ENCODE measurements around the gene SLC34A3.

The SLC34A3 gene

GRCh38 chr9:137198051-137198901 lies 32.4 kb upstream of the SLC34A3 start:
- no peak for DNase-seq

- no peak for DNase-seq
Measured at GRCh38 chr9:137198902-137199283, 31.8 kb upstream of the SLC34A3 start.

GRCh38 chr9:137199411-137200121 lies 31.1 kb upstream of the SLC34A3 start:
- DNase-seq, result no peak

GRCh38 chr9:137200311-137201204 lies 30.1 kb upstream of the SLC34A3 start, which contains the start of gene TPRN:
Gene TPRN (minus strand): TSS chr9:137200741. CDS start chr9:137200711, 30 bp downstream.
- peak; percentile 99 for DNase-seq

- DNase-seq, result no peak
Measured at GRCh38 chr9:137201205-137201868, 29.4 kb upstream of the SLC34A3 start.

- DNase-seq, result no peak
Measured at GRCh38 chr9:137202966-137203365, 27.7 kb upstream of the SLC34A3 start.

- DNase-seq, result no peak
Measured at GRCh38 chr9:137204731-137205125, 26.0 kb upstream of the SLC34A3 start.

- peak; percentile 78 for DNase-seq
Measured at GRCh38 chr9:137205126-137206069, 25.3 kb upstream of the SLC34A3 start, which contains the start of the genes NDOR1 and TMEM203. Gene NDOR1 (plus strand): TSS chr9:137205700. CDS start chr9:137205778, 78 bp downstream. Gene TMEM203 (minus strand): TSS chr9:137205648. CDS start chr9:137205414, 234 bp downstream.

- DNase-seq, result no peak
Measured at GRCh38 chr9:137206602-137207001, 24.1 kb upstream of the SLC34A3 start.

- DNase-seq, result no peak
Measured at GRCh38 chr9:137211532-137211931, 19.2 kb upstream of the SLC34A3 start.

- no peak for DNase-seq
Measured at GRCh38 chr9:137212520-137212919, 18.2 kb upstream of the SLC34A3 start.

- DNase-seq, result no peak
Measured at GRCh38 chr9:137213160-137214060, 17.3 kb upstream of the SLC34A3 start.

- no peak for DNase-seq
Measured at GRCh38 chr9:137214620-137215019, 16.1 kb upstream of the SLC34A3 start.

- no peak for DNase-seq
Measured at GRCh38 chr9:137215196-137215986, 15.3 kb upstream of the SLC34A3 start.

- no peak for DNase-seq
Measured at GRCh38 chr9:137216188-137216965, 14.3 kb upstream of the SLC34A3 start.

GRCh38 chr9:137217276-137218211 lies 13.2 kb upstream of the SLC34A3 start:
- no peak for DNase-seq

- DNase-seq, result no peak
Measured at GRCh38 chr9:137218212-137218753, 12.4 kb upstream of the SLC34A3 start.

Data from NCI-H1092 (cell line).